Left renal cortex interstitium (tissue), 4 donors: ENCODE measurements around the gene BTBD7. TPM values are rescaled to one million over a fixed set of nuclear protein-coding genes. Genes with fewer than 3 reads are reported as not detected.

Source experiments
- DNase-seq, 4 donors: peaks; one replicate each; pipeline ENCODE4 v3.0.0-alpha.2; 2013; ENCODE audit warnings: low read depth in 4 of 4, low spot score in 2 of 4, missing footprints in 1 of 4
- polyA plus RNA-seq, 4 donors: library from polyadenylated mRNA; unstranded; fragments of 120-200 nt; gene quantifications; one replicate each; pipeline ENCODE4 v1.2.1, GENCODE V29; 2013; ENCODE audit not compliant: insufficient read length in 4 of 4

The BTBD7 gene
- polyA plus RNA-seq, 4 donors: 42.6 to 59.2 (median 49.0) TPM

- DNase-seq: no peak
These were observed 2.7 kb downstream of the BTBD7 start for GRCh38 chr14:93329965-93330608.

GRCh38 chr14:93328546-93328945 lies 4.3 kb downstream of the BTBD7 start:
- DNase-seq: no peak

GRCh38 chr14:93326196-93326595 lies 6.6 kb downstream of the BTBD7 start:
- DNase-seq: no peak

- no peak for DNase-seq
These were observed 9.1 kb downstream of the BTBD7 start for GRCh38 chr14:93323600-93324174.

- DNase-seq: no peak
These were observed 9.8 kb downstream of the BTBD7 start for GRCh38 chr14:93322929-93323599.

- DNase-seq: no peak
These were observed 12.3 kb downstream of the BTBD7 start for GRCh38 chr14:93320489-93320888.

GRCh38 chr14:93319958-93320357 lies 12.9 kb downstream of the BTBD7 start:
- DNase-seq: no peak

GRCh38 chr14:93319494-93319893 lies 13.3 kb downstream of the BTBD7 start:
- no peak for DNase-seq

GRCh38 chr14:93318927-93319326 lies 13.9 kb downstream of the BTBD7 start:
- DNase-seq: no peak

- no peak for DNase-seq
These were observed 14.7 kb downstream of the BTBD7 start for GRCh38 chr14:93317875-93318807.

GRCh38 chr14:93317210-93317874 lies 15.5 kb downstream of the BTBD7 start:
- no peak for DNase-seq

GRCh38 chr14:93316716-93317115 lies 16.1 kb downstream of the BTBD7 start:
- DNase-seq: no peak

- DNase-seq: no peak
These were observed 17.3 kb downstream of the BTBD7 start for GRCh38 chr14:93315575-93315974.

- no peak for DNase-seq
These were observed 21.8 kb downstream of the BTBD7 start for GRCh38 chr14:93311082-93311481.

- DNase-seq: no peak
These were observed 23.3 kb downstream of the BTBD7 start for GRCh38 chr14:93309427-93309966.

GRCh38 chr14:93308686-93309345 lies 24.0 kb downstream of the BTBD7 start:
- no peak for DNase-seq

- DNase-seq: no peak
These were observed 26.0 kb downstream of the BTBD7 start for GRCh38 chr14:93306812-93307211.

GRCh38 chr14:93305725-93306418 lies 27.0 kb downstream of the BTBD7 start:
- no peak for DNase-seq

GRCh38 chr14:93304771-93305170 lies 28.1 kb downstream of the BTBD7 start:
- no peak for DNase-seq
